Caco-2 (cell line): ENCODE data around the gene UBE3A. TPM values are rescaled to one million over a fixed set of nuclear protein-coding genes. Genes with fewer than 3 reads are reported as not detected.

Experiments used
- BruUV-seq: library from RNA; stranded (reverse); fragments of 400-500 nt; replicated peaks from 2 replicates; lab custom pipeline; 2021; lab: Mats Ljungman, UMichigan
- CTCF ChIA-PET: fragments of 300-600 bp; sonication (Branson Sonifier 250); formaldehyde crosslinking; loops from one replicate; lab custom pipeline; 2022; ENCODE audit warnings: antibody characterized with exemption; lab: Charles Lee
- POLR2A ChIA-PET: fragments of 300-600 bp; sonication (Branson Sonifier 250); formaldehyde crosslinking; loops from one replicate; lab custom pipeline; 2022; ENCODE audit warnings: antibody characterized with exemption; lab: Charles Lee
- DNase-seq, 2 experiments: peaks; one replicate each; pipeline versions ENCODE4 v3.0.0 to v3.0.0-alpha.2; 2020 to 2022
- H3K27me3 ChIP-seq: replicated peaks from 2 replicates; pipeline ENCODE4 v1.6.0; 2011; ENCODE audit warnings: low read length; ENCODE audit not compliant: control insufficient read depth, insufficient read depth
- H3K36me3 ChIP-seq: 2 replicates; pipeline ENCODE4 v1.5.1; 2011; ENCODE audit warnings: low read length; ENCODE audit not compliant: control insufficient read depth, insufficient read depth
- H3K4me1 ChIP-seq: fragments of 250-450 bp; sonication (Bioruptor Pico); 2 replicates; pipeline ENCODE4 v1.5.1; 2020; ENCODE audit warnings: mild to moderate bottlenecking
- H3K4me3 ChIP-seq: 2 replicates; pipeline ENCODE4 v1.5.1; 2011; ENCODE audit warnings: low read depth, mild to moderate bottlenecking, control low read depth, low read length
- H3K9me3 ChIP-seq: fragments of 250-450 bp; sonication (Bioruptor Pico); 2 replicates; pipeline ENCODE4 v1.5.1; 2020; ENCODE audit warnings: mild to moderate bottlenecking, moderate library complexity
- H3K27ac Mint-ChIP-seq: one replicate; pipeline ENCODE4 v1.8.0; 2022; ENCODE audit warnings: mixed read lengths; ENCODE audit not compliant: unreplicated experiment
- H3K27me3 Mint-ChIP-seq: one replicate; pipeline ENCODE4 v1.8.0; 2022; ENCODE audit warnings: mixed read lengths; ENCODE audit not compliant: insufficient read depth, unreplicated experiment
- H3K36me3 Mint-ChIP-seq: one replicate; pipeline ENCODE4 v1.8.0; 2022; ENCODE audit warnings: mild to moderate bottlenecking, mixed read lengths; ENCODE audit not compliant: insufficient read depth, unreplicated experiment
- H3K4me1 Mint-ChIP-seq: one replicate; pipeline ENCODE4 v1.8.0; 2022; ENCODE audit warnings: low read depth, mixed read lengths; ENCODE audit not compliant: unreplicated experiment
- H3K4me3 Mint-ChIP-seq: one replicate; pipeline ENCODE4 v1.8.0; 2022; ENCODE audit warnings: mild to moderate bottlenecking, moderate library complexity, mixed read lengths; ENCODE audit not compliant: unreplicated experiment
- H3K9me3 Mint-ChIP-seq: one replicate; pipeline ENCODE4 v1.8.0; 2022; ENCODE audit warnings: mixed read lengths; ENCODE audit not compliant: unreplicated experiment
- CTCF ChIP-seq, 2 experiments: fragments of 200-600 bp in 1 of 2; IDR thresholded peaks; 1 replicate in 1 of 2; 2 replicates in 1 of 2; pipeline versions ENCODE4 v1.5.1 to v1.8.0; 2011 to 2022; ENCODE audit warnings: antibody characterized with exemption in 1 of 2, control low read depth in 1 of 2, inconsistent platforms in 1 of 2, low read depth in 1 of 2, low read length in 1 of 2, mild to moderate bottlenecking in 1 of 2, moderate library complexity in 1 of 2; ENCODE audit not compliant: insufficient read depth in 1 of 2, severe bottlenecking in 1 of 2, unreplicated experiment in 1 of 2
- intact Hi-C: fragments of 100-400 bp; cut with micrococcal nuclease; formaldehyde crosslinking; loops from one replicate; pipeline ENCODE4 v1.10.0; 2022; ENCODE audit not compliant: unreplicated experiment
- total RNA-seq: library from RNA; stranded (reverse); gene quantifications from 2 replicates; pipeline ENCODE4 v1.2.3, GENCODE V29; 2022

The UBE3A gene
- total RNA-seq, 1 experiment from 2014 or later, result 125 TPM

- no peaks in the 10 kb centered on the region for H3K27me3 ChIP-seq
- no peak overlapping the region for H3K27ac Mint-ChIP-seq
- H3K36me3 ChIP-seq, result no peaks in the 10 kb centered on the region
- POLR2A ChIA-PET, result no interaction called here
- peaks cover 3% of the 10 kb centered on the region; the same call in 1 of the 2 replicates for H3K9me3 ChIP-seq
- CTCF ChIA-PET, result no interaction called here
- intact Hi-C loops, result no loop called here
- no peak for DNase-seq
- no peaks in the 10 kb centered on the region for H3K36me3 Mint-ChIP-seq
- peaks cover 33% of the 10 kb centered on the region for H3K9me3 Mint-ChIP-seq
- H3K27me3 Mint-ChIP-seq, result peaks cover 6% of the 10 kb centered on the region
- H3K4me1 ChIP-seq, result no peaks in the 10 kb centered on the region
- no peak overlapping the region for H3K4me3 ChIP-seq
- H3K4me1 Mint-ChIP-seq, result no peaks in the 10 kb centered on the region
- H3K4me3 Mint-ChIP-seq, result no peak overlapping the region
- no TSS peak for BruUV-seq
- no peak for TF ChIP-seq CTCF (IDR thresholded peaks at IDR 0.05; ENCODE audit: insufficient read depth in 1 of 2, low read depth in 1 of 2, low read length in 1 of 2, severe bottlenecking in 1 of 2, unreplicated experiment in 1 of 2)
Measured at GRCh38 chr15:25287823-25288222, 151.0 kb downstream of the UBE3A start.
